ENCODE results near the gene SUGCT.

DNA sequence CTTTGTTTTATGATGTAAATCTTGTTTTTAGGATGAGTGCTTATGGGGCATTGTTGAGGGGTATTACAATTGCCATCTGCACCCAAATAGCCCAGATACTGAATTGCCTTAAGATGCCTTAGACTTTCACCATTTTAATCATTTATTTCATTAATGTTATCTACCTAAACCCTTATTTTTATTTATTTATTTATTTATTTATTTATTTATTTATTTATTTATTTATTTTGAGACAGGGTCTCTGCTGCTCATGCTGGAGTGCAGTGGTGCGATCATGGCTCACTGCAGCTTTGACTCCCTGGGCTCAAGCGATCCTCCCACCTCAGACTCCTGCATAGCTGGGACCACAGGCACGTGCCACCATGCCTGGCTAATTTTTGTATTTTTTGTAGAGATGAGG lies 560.2 kb downstream of the SUGCT start:
- TF ChIP-seq, protein P1, sequence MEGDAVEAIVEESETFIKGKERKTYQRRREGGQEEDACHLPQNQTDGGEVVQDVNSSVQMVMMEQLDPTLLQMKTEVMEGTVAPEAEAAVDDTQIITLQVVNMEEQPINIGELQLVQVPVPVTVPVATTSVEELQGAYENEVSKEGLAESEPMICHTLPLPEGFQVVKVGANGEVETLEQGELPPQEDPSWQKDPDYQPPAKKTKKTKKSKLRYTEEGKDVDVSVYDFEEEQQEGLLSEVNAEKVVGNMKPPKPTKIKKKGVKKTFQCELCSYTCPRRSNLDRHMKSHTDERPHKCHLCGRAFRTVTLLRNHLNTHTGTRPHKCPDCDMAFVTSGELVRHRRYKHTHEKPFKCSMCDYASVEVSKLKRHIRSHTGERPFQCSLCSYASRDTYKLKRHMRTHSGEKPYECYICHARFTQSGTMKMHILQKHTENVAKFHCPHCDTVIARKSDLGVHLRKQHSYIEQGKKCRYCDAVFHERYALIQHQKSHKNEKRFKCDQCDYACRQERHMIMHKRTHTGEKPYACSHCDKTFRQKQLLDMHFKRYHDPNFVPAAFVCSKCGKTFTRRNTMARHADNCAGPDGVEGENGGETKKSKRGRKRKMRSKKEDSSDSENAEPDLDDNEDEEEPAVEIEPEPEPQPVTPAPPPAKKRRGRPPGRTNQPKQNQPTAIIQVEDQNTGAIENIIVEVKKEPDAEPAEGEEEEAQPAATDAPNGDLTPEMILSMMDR (IDR thresholded peaks at IDR 0.05): no peak
- TF ChIP-seq POLR2A (IDR thresholded peaks at IDR 0.05): no peak
